Gastroesophageal sphincter (tissue), 4 donors: ENCODE data around the gene CDH23. TPM values are rescaled to one million over a fixed set of nuclear protein-coding genes. Genes with fewer than 3 reads are reported as not detected.

ENCODE experiments used
- ATAC-seq: fragments of 150-250 bp; one replicate; pipeline ENCODE4 v1.9.1; 2016; ENCODE audit warnings: mild to moderate bottlenecking, moderate library complexity
- H3K27ac ChIP-seq, 4 donors: fragments of 200-600 bp; sonication (generic) in 3 of 4; 1 replicate in 3 of 4; 2 replicates in 1 of 4; pipeline ENCODE4 v1.5.1; 2016 to 2019
- H3K27me3 ChIP-seq: fragments of 200-600 bp; sonication (generic); one replicate; pipeline ENCODE4 v1.5.1; 2019
- H3K36me3 ChIP-seq, 2 donors: fragments of 200-600 bp; sonication (generic); one replicate each; pipeline ENCODE4 v1.5.1; 2019; ENCODE audit warnings: control low read depth in 1 of 2
- H3K4me1 ChIP-seq, 3 donors: fragments of 200-600 bp; sonication (generic); 1 replicate in 2 of 3; 2 replicates in 1 of 3; pipeline ENCODE4 v1.5.1; 2016 to 2019; ENCODE audit warnings: control low read depth in 2 of 3
- H3K4me3 ChIP-seq, 2 donors: fragments of 200-600 bp; sonication (generic); one replicate each; pipeline ENCODE4 v1.5.1; 2019; ENCODE audit warnings: mild to moderate bottlenecking in 1 of 2, moderate library complexity in 1 of 2
- H3K9me3 ChIP-seq, 3 donors: fragments of 200-600 bp; sonication (generic); one replicate each; pipeline ENCODE4 v1.5.1; 2017 to 2019; ENCODE audit warnings: control low read depth in 2 of 3
- EP300 ChIP-seq: sonication (generic); formaldehyde crosslinking; IDR thresholded peaks from one replicate; pipeline ENCODE4 v1.6.1; 2017; ENCODE audit warnings: antibody characterized with exemption, mild to moderate bottlenecking
- POLR2A ChIP-seq, 2 donors: fragments of 450-650 bp; IDR thresholded peaks; one replicate each; pipeline ENCODE4 v1.6.1; 2017; ENCODE audit warnings: antibody characterized with exemption in 2 of 2, mild to moderate bottlenecking in 2 of 2, moderate library complexity in 1 of 2
- POLR2AphosphoS5 ChIP-seq: sonication (generic); formaldehyde crosslinking; IDR thresholded peaks from one replicate; pipeline ENCODE4 v1.6.1; 2017; ENCODE audit warnings: antibody characterized with exemption
- WGBS, 2 donors: methylation state at CpG; one replicate each; pipeline ENCODE4 v1.1.5; 2018; ENCODE audit warnings: low coverage in 1 of 2; 5-methylcytosine and 5-hydroxymethylcytosine counted together
- total RNA-seq, 4 donors: library from RNA; depleted of rRNA; stranded (reverse); fragments of >200 nt; gene quantifications; one replicate each; pipeline ENCODE4 v1.1.0, GENCODE V29; 2016
- TF ChIP-seq, protein P1 (sequence below), 4 experiments: fragments of 200-600 bp in 2 of 4; fragments of 450-650 bp in 2 of 4; sonication (generic) in 1 of 4; IDR thresholded peaks; one replicate each; pipeline ENCODE4 v1.5.1; 2017 to 2019; ENCODE audit warnings: antibody characterized with exemption in 4 of 4, mild to moderate bottlenecking in 2 of 4, moderate library complexity in 2 of 4

CDH23 gene
- total RNA-seq, 4 donors from 2014 or later: 5.1 to 33.5 (median 16.2) TPM

DNA sequence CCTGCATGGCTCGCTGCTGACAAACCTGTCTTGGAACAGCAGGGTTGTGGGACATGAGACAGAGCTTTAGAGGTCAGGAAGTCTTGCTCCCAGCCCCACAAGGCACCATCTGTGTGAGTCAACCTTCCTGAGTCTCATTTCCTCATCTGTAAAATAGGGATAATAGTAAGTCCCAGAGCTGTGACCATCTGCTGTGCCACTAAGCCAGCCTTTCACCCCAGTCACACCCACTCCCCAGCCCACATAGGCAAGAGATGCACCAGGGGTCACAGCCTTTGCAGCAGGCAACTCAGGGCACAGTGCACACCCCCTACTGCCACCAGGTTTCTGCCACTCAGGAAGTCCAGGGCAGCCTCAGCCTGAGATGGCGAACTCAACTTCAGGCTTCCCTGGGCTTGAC, 29.4 kb upstream of the CDH23 start:
- no peaks in the 10 kb centered on the region for H3K9me3 ChIP-seq
- H3K27me3 ChIP-seq: peaks cover 6% of the 10 kb centered on the region
- no peak overlapping the region for H3K27ac ChIP-seq
- H3K36me3 ChIP-seq: peaks cover 0 to 19% of the 10 kb centered on the region in 2 donors
- no peaks in the 10 kb centered on the region for H3K4me1 ChIP-seq
- no peak for ATAC-seq
- 71% methylated on average over 1 of the region's 2 CpGs; no CpG with 5 or more reads in 1 of the 2 donors for WGBS, 2 donors
- TF ChIP-seq POLR2AphosphoS5 (no peak), EP300 (no peak), POLR2A (IDR thresholded peaks at IDR 0.05) (no peak)
- TF ChIP-seq, protein P1, sequence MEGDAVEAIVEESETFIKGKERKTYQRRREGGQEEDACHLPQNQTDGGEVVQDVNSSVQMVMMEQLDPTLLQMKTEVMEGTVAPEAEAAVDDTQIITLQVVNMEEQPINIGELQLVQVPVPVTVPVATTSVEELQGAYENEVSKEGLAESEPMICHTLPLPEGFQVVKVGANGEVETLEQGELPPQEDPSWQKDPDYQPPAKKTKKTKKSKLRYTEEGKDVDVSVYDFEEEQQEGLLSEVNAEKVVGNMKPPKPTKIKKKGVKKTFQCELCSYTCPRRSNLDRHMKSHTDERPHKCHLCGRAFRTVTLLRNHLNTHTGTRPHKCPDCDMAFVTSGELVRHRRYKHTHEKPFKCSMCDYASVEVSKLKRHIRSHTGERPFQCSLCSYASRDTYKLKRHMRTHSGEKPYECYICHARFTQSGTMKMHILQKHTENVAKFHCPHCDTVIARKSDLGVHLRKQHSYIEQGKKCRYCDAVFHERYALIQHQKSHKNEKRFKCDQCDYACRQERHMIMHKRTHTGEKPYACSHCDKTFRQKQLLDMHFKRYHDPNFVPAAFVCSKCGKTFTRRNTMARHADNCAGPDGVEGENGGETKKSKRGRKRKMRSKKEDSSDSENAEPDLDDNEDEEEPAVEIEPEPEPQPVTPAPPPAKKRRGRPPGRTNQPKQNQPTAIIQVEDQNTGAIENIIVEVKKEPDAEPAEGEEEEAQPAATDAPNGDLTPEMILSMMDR (IDR thresholded peaks at IDR 0.05): no peak
- H3K4me3 ChIP-seq: no peak overlapping the region

GRCh38 chr10:71368176-71368575, 28.5 kb upstream of the CDH23 start:
- Histone ChIP-seq H3K4me3 (no peak overlapping the region), H3K9me3 (no peaks in the 10 kb centered on the region), H3K36me3 (peaks cover 0 to 10% of the 10 kb centered on the region in 2 donors), H3K27me3 (peaks cover 6% of the 10 kb centered on the region), H3K27ac (no peak overlapping the region), H3K4me1 (no peaks in the 10 kb centered on the region)
- no peak for TF ChIP-seq POLR2AphosphoS5
- no peak for ATAC-seq
- no CpG with 5 or more reads among the region's 1 CpG for WGBS, 2 donors

- WGBS, 2 donors: 38 to 66% methylated on average over 1 to 2 of the region's 2 CpGs
- Histone ChIP-seq H3K27me3 (peaks cover 6% of the 10 kb centered on the region), H3K36me3 (peaks cover 0 to 9% of the 10 kb centered on the region in 2 donors), H3K4me1 (no peaks in the 10 kb centered on the region), H3K4me3 (no peak overlapping the region), H3K9me3 (no peaks in the 10 kb centered on the region), H3K27ac (no peak overlapping the region)
- TF ChIP-seq POLR2AphosphoS5 (no peak), EP300 (no peak), POLR2A (IDR thresholded peaks at IDR 0.05) (no peak)
- TF ChIP-seq, protein P1 (IDR thresholded peaks at IDR 0.05): no peak
- no peak for ATAC-seq
Measured at GRCh38 chr10:71368643-71369042, 28.1 kb upstream of the CDH23 start.

GRCh38 chr10:71369602-71370001, 27.1 kb upstream of the CDH23 start:
- 83% methylated on average over 1 of the region's 1 CpG; no CpG with 5 or more reads in 1 of the 2 donors for WGBS, 2 donors

GRCh38 chr10:71370031-71370430, 26.7 kb upstream of the CDH23 start:
- 90% methylated on average over 2 of the region's 3 CpGs; no CpG with 5 or more reads in 1 of the 2 donors for WGBS, 2 donors
- no peak for ATAC-seq
- TF ChIP-seq, protein P1 (IDR thresholded peaks at IDR 0.05): no peak
- TF ChIP-seq EP300 (no peak), POLR2AphosphoS5 (no peak), POLR2A (IDR thresholded peaks at IDR 0.05) (no peak)

More at GRCh38 chr10:71369602-71370001, 27.1 kb upstream of the CDH23 start:
- H3K27me3 ChIP-seq: peaks cover 6% of the 10 kb centered on the region
- TF ChIP-seq EP300 (no peak), POLR2A (IDR thresholded peaks at IDR 0.05) (no peak), POLR2AphosphoS5 (no peak)
- TF ChIP-seq, protein P1 (IDR thresholded peaks at IDR 0.05): no peak
- H3K36me3 ChIP-seq: peaks cover 0 to 5% of the 10 kb centered on the region in 2 donors
- no peaks in the 10 kb centered on the region for H3K4me1 ChIP-seq
- ATAC-seq: no peak
- no peak overlapping the region for H3K4me3 ChIP-seq
- no peak overlapping the region for H3K27ac ChIP-seq
- H3K9me3 ChIP-seq: no peaks in the 10 kb centered on the region

More at GRCh38 chr10:71370031-71370430, 26.7 kb upstream of the CDH23 start:
- Histone ChIP-seq H3K27me3 (peaks cover 6% of the 10 kb centered on the region), H3K4me3 (no peak overlapping the region), H3K4me1 (no peaks in the 10 kb centered on the region), H3K9me3 (no peaks in the 10 kb centered on the region), H3K36me3 (peaks cover 0 to under 1% of the 10 kb centered on the region in 2 donors), H3K27ac (no peak overlapping the region)
